KMS-11 (cell line): Measurements from ENCODE around the gene PRKCSH.

Experiments
- H2AFZ ChIP-seq: fragments of 200-600 bp; sonication (generic); 2 replicates; pipeline ENCODE4 v1.6.1; 2016; ENCODE audit warnings: antibody characterized with exemption, mixed run types, low read depth
- H3K27ac ChIP-seq: fragments of 200-600 bp; sonication (generic); 2 replicates; pipeline ENCODE4 v1.6.1; 2016; ENCODE audit warnings: mild to moderate bottlenecking, mixed run types
- H3K27me3 ChIP-seq: fragments of 200-600 bp; sonication (generic); 2 replicates; pipeline ENCODE4 v1.6.1; 2017; ENCODE audit warnings: mild to moderate bottlenecking, low read depth, mixed run types, moderate library complexity; ENCODE audit not compliant: insufficient read depth
- H3K36me3 ChIP-seq: fragments of 200-600 bp; sonication (generic); 2 replicates; pipeline ENCODE4 v1.6.1; 2017; ENCODE audit warnings: mild to moderate bottlenecking, mixed run types; ENCODE audit not compliant: insufficient read depth
- H3K4me1 ChIP-seq: fragments of 200-600 bp; sonication (generic); 2 replicates; pipeline ENCODE4 v1.6.1; 2016; ENCODE audit warnings: mild to moderate bottlenecking, low read depth, mixed run types; ENCODE audit not compliant: poor library complexity, severe bottlenecking
- H3K4me2 ChIP-seq: fragments of 200-600 bp; sonication (generic); 2 replicates; pipeline ENCODE4 v1.7.0; 2016; ENCODE audit warnings: mild to moderate bottlenecking, mixed run types
- H3K4me3 ChIP-seq: fragments of 200-600 bp; sonication (generic); IDR thresholded peaks from 2 replicates; pipeline ENCODE4 v1.6.1; 2017; ENCODE audit warnings: low read depth, low read length, mixed read lengths; ENCODE audit not compliant: insufficient read depth
- H3K79me2 ChIP-seq: fragments of 200-600 bp; sonication (generic); 2 replicates; pipeline ENCODE4 v1.6.1; 2016; ENCODE audit warnings: low read depth, mixed run types; ENCODE audit not compliant: insufficient read depth
- H3K9ac ChIP-seq: fragments of 200-600 bp; sonication (generic); 2 replicates; pipeline ENCODE4 v1.6.1; 2016; ENCODE audit warnings: mild to moderate bottlenecking, mixed run types
- H4K20me1 ChIP-seq: fragments of 200-600 bp; sonication (generic); 2 replicates; pipeline ENCODE4 v1.6.1; 2016; ENCODE audit warnings: mild to moderate bottlenecking, mixed run types; ENCODE audit not compliant: insufficient read depth
- CTCF ChIP-seq: fragments of 200-600 bp; sonication (generic); conservative IDR thresholded peaks from 2 replicates; pipeline ENCODE4 v1.6.1; 2017; ENCODE audit warnings: low read depth, mild to moderate bottlenecking, antibody characterized with exemption, low read length, moderate library complexity, mixed read lengths

PRKCSH gene

DNA sequence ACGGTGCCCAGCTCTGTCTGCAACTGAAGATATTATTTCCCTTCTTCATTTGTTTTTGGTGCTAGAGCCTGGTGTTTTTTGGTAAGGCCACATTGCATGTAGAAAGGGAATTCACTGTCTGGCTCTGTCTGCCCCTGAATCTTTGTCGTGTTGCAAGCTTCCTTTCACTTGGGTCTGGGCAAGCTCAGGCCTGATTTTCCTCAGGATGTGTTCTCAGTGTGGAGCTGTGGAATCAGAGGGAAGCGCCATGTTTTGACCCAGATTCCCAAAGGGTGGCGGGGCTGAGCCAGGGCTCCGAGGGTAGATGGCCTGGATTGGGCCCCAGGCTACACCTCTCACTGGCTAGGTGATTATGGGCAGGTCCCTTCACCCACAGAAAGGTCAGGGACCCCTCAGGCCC lies 8.6 kb downstream of the PRKCSH start:
- no peak overlapping the region for H3K4me2 ChIP-seq
- no peaks in the 10 kb centered on the region for H3K4me1 ChIP-seq
- no peaks in the 10 kb centered on the region for H3K79me2 ChIP-seq
- no peak overlapping the region for H3K9ac ChIP-seq
- H4K20me1 ChIP-seq = no peaks in the 10 kb centered on the region
- H3K27me3 ChIP-seq = no peaks in the 10 kb centered on the region
- H3K36me3 ChIP-seq = no peaks in the 10 kb centered on the region
- no peak overlapping the region for H2AFZ ChIP-seq
- H3K27ac ChIP-seq = no peak overlapping the region
- H3K4me3 ChIP-seq = no peak overlapping the region
- no peak for TF ChIP-seq CTCF

- no peaks in the 10 kb centered on the region for H4K20me1 ChIP-seq
- no peak overlapping the region for H3K9ac ChIP-seq
- no peaks in the 10 kb centered on the region for H3K27me3 ChIP-seq
- H3K4me3 ChIP-seq = no peak overlapping the region
- H3K27ac ChIP-seq = no peak overlapping the region
- TF ChIP-seq CTCF = no peak
- H3K79me2 ChIP-seq = no peaks in the 10 kb centered on the region
- H3K4me2 ChIP-seq = no peak overlapping the region
- no peaks in the 10 kb centered on the region for H3K4me1 ChIP-seq
- no peak overlapping the region for H2AFZ ChIP-seq
- H3K36me3 ChIP-seq = no peaks in the 10 kb centered on the region
Observed at GRCh38 chr19:11445141-11445540, 9.7 kb downstream of the PRKCSH start.

- Histone ChIP-seq H4K20me1 (no peaks in the 10 kb centered on the region), H3K4me1 (no peaks in the 10 kb centered on the region), H3K79me2 (no peaks in the 10 kb centered on the region), H3K36me3 (no peaks in the 10 kb centered on the region), H2AFZ (no peak overlapping the region), H3K9ac (no peak overlapping the region), H3K4me3 (no peak overlapping the region), H3K27ac (no peak overlapping the region), H3K4me2 (no peak overlapping the region), H3K27me3 (no peaks in the 10 kb centered on the region)
- no peak for TF ChIP-seq CTCF
Observed at GRCh38 chr19:11446271-11446651, 10.8 kb downstream of the PRKCSH start.

DNA sequence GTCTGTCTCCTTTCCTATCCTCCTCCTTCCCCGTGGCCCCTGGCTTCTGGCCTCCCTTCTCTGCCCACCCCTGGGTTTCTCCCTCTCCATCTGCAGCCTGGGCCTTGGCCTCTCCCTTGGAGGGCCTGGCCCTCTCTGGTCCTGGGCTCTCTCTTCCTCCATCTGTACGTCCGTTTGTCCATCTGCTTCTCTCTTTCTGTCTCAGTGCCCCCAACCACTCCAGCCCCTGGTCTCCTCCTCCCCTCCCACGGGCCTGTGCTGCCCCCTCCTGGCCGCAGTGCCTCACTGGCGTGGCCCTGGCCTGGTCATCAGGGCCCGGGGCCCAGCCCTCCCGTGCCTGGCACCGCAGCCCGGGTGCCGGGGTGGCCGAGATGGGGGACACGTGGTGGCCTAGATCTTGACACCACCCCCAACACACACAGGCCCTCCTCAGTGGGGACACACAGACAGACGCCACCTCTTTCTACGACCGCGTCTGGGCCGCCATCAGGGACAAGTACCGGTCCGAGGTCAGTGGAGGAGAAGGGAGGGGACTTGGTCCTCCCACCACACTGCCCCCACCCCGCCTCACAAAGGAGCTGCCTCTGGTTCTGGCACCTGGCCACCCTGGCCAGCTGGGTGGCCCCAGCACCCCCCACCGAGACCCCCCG lies 11.3 kb downstream of the PRKCSH start:
- H3K4me2 ChIP-seq = no peak overlapping the region
- H3K27ac ChIP-seq = no peak overlapping the region
- no peak overlapping the region for H3K9ac ChIP-seq
- H3K36me3 ChIP-seq = no peaks in the 10 kb centered on the region
- no peak overlapping the region for H3K4me3 ChIP-seq
- peak; percentile 55 for TF ChIP-seq CTCF
- H3K4me1 ChIP-seq = no peaks in the 10 kb centered on the region
- H2AFZ ChIP-seq = no peak overlapping the region
- H3K27me3 ChIP-seq = no peaks in the 10 kb centered on the region
- H4K20me1 ChIP-seq = no peaks in the 10 kb centered on the region
- H3K79me2 ChIP-seq = no peaks in the 10 kb centered on the region
